Gastrocnemius medialis (tissue), 4 donors: Measurements from ENCODE around the gene ENTPD8. TPM values are rescaled to one million over a fixed set of nuclear protein-coding genes. Genes with fewer than 3 reads are reported as not detected.
"Not testable (repeated sequence)": the region's sequence is repeated elsewhere in the genome, so short reads cannot be mapped to it uniquely, and the experiment has no call there.

Experiments
- ATAC-seq, 2 donors: fragments of 150-250 bp; one replicate each; pipeline ENCODE4 v1.9.1; 2016
- DNase-seq, 2 donors: peaks; one replicate each; pipeline ENCODE4 v3.0.0-alpha.2; 2019
- H3K27ac ChIP-seq, 4 donors: fragments of 200-600 bp; sonication (generic); 1 replicate in 1 of 4; 2 replicates in 3 of 4; pipeline ENCODE4 v1.5.1; 2016 to 2018; ENCODE audit warnings: mild to moderate bottlenecking in 2 of 4, moderate library complexity in 1 of 4
- H3K27me3 ChIP-seq, 3 donors: fragments of 200-600 bp; sonication (generic) in 2 of 3; 1 replicate in 1 of 3; 2 replicates in 2 of 3; pipeline versions ENCODE4 v1.5.1 to v1.6.0; 2016 to 2019; ENCODE audit warnings: mild to moderate bottlenecking in 1 of 3, moderate library complexity in 1 of 3
- H3K36me3 ChIP-seq, 2 donors: fragments of 200-600 bp; sonication (generic) in 1 of 2; one replicate each; pipeline ENCODE4 v1.5.1; 2017 to 2018
- H3K4me1 ChIP-seq, 2 donors: fragments of 200-600 bp; sonication (generic) in 1 of 2; one replicate each; pipeline ENCODE4 v1.5.1; 2016 to 2017; ENCODE audit warnings: mild to moderate bottlenecking in 2 of 2
- H3K4me3 ChIP-seq, 4 donors: fragments of 200-600 bp; sonication (generic) in 3 of 4; 1 replicate in 1 of 4; 2 replicates in 3 of 4; pipeline ENCODE4 v1.5.1; 2016 to 2019; ENCODE audit warnings: mild to moderate bottlenecking in 2 of 4
- H3K9me3 ChIP-seq, 3 donors: fragments of 200-600 bp; sonication (generic) in 2 of 3; 1 replicate in 1 of 3; 2 replicates in 2 of 3; pipeline ENCODE4 v1.5.1; 2016 to 2019
- CTCF ChIP-seq, 5 experiments: fragments of 450-650 bp in 3 of 5; fragments of 200-600 bp in 2 of 5; sonication (generic) in 2 of 5; IDR thresholded peaks in 4 of 5; conservative IDR thresholded peaks in 1 of 5; 1 replicate in 4 of 5; 2 replicates in 1 of 5; pipeline ENCODE4 v1.5.1; 2016 to 2019; ENCODE audit warnings: antibody characterized with exemption in 5 of 5, mild to moderate bottlenecking in 3 of 5, moderate library complexity in 3 of 5
- POLR2A ChIP-seq, 2 donors: fragments of 450-650 bp; IDR thresholded peaks; one replicate each; pipeline ENCODE4 v1.6.1; 2017; ENCODE audit warnings: antibody characterized with exemption in 2 of 2, mild to moderate bottlenecking in 2 of 2, moderate library complexity in 2 of 2
- in situ Hi-C, 4 donors: fragments of 200-750 bp; cut with MboI; loops; one replicate each; pipeline versions ENCODE4 v1.15.0 to v1.8.0; 2017; ENCODE audit warnings: low sequenced_read_pairs in 4 of 4
- intact Hi-C: fragments of 100-400 bp; cut with DNase I; formaldehyde crosslinking; loops from one replicate; pipeline ENCODE4 v1.15.1; 2023; ENCODE audit warnings: low total_unique reads
- total RNA-seq, 4 donors: library from RNA; depleted of rRNA; stranded (reverse); fragments of >200 nt; gene quantifications; one replicate each; pipeline versions ENCODE4 v1.1.0 to v1.2.3, GENCODE V29; 2016

The ENTPD8 gene
- total RNA-seq, 4 donors from 2014 or later: 0.23 TPM; not detected in 3

- Histone ChIP-seq H3K4me1 (peaks cover 18 to 35% of the 10 kb centered on the region in 2 donors), H3K4me3 (peak overlapping the region in 1 of 4 donors; percentile 33), H3K36me3 (no peaks in the 10 kb centered on the region), H3K27me3 (no peaks in the 10 kb centered on the region), H3K27ac (peak overlapping the region; percentile 62 to 80 (median 72)), H3K9me3 (no peaks in the 10 kb centered on the region)
- in situ Hi-C loops (loop anchor here in 3 of 4 donors (25.0 kb wide), 1 partner anchor 124 kb away; the partner anchor contains the start of gene TOR4A (in 3 of the 3)), intact Hi-C loops (no loop called here)
- no peak for TF ChIP-seq POLR2A (IDR thresholded peaks at IDR 0.05)
- TF ChIP-seq CTCF (IDR thresholded peaks at IDR 0.05 in 4 of 5, conservative IDR thresholded peaks at IDR 0.05 in 1 of 5): no peak
- DNase-seq (no peak), ATAC-seq (no peak)
These were observed 30.3 kb downstream of the ENTPD8 start for GRCh38 chr9:137410891-137411249.

GRCh38 chr9:137410236-137410890 is 30.8 kb downstream of the ENTPD8 start:
- intact Hi-C loops, H3K36me3 ChIP-seq, H3K27me3 ChIP-seq, DNase-seq, H3K9me3 ChIP-seq, H3K4me3 ChIP-seq, ATAC-seq: not testable (repeated sequence)
- Histone ChIP-seq H3K4me1 (peaks cover 18 to 35% of the 10 kb centered on the region in 2 donors), H3K27ac (peak overlapping the region; percentile 62 to 80 (median 72))
- in situ Hi-C loops: loop anchor here in 3 of 4 donors (25.0 kb wide), 1 partner anchor 123 kb away; the partner anchor contains the start of gene TOR4A (in 3 of the 3)

GRCh38 chr9:137409515-137409914 is 31.6 kb downstream of the ENTPD8 start:
- Histone ChIP-seq H3K4me3 (no peak overlapping the region), H3K36me3 (no peaks in the 10 kb centered on the region), H3K27me3 (no peaks in the 10 kb centered on the region), H3K4me1 (peaks cover 18 to 32% of the 10 kb centered on the region in 2 donors), H3K27ac (no peak overlapping the region), H3K9me3 (no peaks in the 10 kb centered on the region)
- DNase-seq: no peak
- in situ Hi-C loops: loop anchor here (10.0 to 25.0 kb wide), 2 partner anchors 115 to 122 kb away; partner anchors contain the start of gene TOR4A (in 3 of the 4)
- TF ChIP-seq CTCF (IDR thresholded peaks at IDR 0.05 in 4 of 5, conservative IDR thresholded peaks at IDR 0.05 in 1 of 5) (no peak), POLR2A (IDR thresholded peaks at IDR 0.05) (no peak)
- ATAC-seq: no peak
- intact Hi-C loops: no loop called here

- no peak overlapping the region for H3K27ac ChIP-seq
- TF ChIP-seq POLR2A (IDR thresholded peaks at IDR 0.05) (no peak), CTCF (IDR thresholded peaks at IDR 0.05 in 4 of 5, conservative IDR thresholded peaks at IDR 0.05 in 1 of 5) (no peak)
- H3K4me1 ChIP-seq: peaks cover 18 to 29% of the 10 kb centered on the region in 2 donors
- in situ Hi-C loops (loop anchor here (10.0 to 25.0 kb wide), 2 partner anchors 114 to 122 kb away; partner anchors contain the start of gene TOR4A (in 3 of the 4)), intact Hi-C loops (no loop called here)
- DNase-seq (no peak), ATAC-seq (no peak)
- no peaks in the 10 kb centered on the region for H3K27me3 ChIP-seq
- no peaks in the 10 kb centered on the region for H3K36me3 ChIP-seq
- H3K4me3 ChIP-seq: no peak overlapping the region
- no peaks in the 10 kb centered on the region for H3K9me3 ChIP-seq
These were observed 32.3 kb downstream of the ENTPD8 start for GRCh38 chr9:137408651-137409405.
